Erythroblast (primary cell): ENCODE data around the gene WNT3.

Experiments
- GATA1 ChIP-seq: IDR thresholded peaks from 2 replicates; pipeline ENCODE4 v1.6.1; 2011; ENCODE audit warnings: low read depth, mild to moderate bottlenecking, control low read depth, low read length, moderate library complexity
- POLR2A ChIP-seq: IDR thresholded peaks from 2 replicates; pipeline ENCODE4 v1.6.1; 2011; ENCODE audit warnings: mild to moderate bottlenecking, low read length

DNA sequence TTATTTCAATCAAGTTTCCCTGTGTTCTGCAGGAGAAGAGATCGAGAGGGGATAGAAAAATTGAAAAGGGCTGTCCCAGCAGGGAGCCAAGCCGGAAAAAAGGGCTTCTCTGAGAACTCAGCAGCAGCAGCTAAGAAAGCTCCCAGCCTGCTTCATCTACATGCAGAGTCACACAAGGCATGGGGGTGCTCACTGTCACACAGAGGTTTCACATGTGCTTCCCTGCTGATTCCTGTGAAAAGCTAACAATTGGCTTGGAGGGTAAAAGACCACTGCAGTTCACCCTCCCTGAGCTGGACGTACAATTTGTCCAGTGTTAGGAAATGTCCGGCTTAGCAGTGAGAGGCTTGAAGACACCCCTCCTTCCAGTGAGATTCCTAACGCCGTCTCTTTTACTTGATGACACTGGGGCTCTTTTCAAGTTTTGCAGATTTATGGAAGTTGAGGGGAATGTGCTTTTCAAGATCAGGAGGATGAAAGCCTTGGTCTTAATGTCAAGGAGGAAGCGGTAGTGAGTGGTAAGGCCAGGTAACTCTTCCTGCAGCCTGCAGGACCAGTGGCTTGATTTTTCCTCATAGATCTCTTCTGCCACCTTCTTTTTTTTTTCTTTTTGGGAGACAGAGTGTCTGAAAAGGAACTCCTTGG, 85.6 kb downstream of the WNT3 start:
- TF ChIP-seq POLR2A = no peak
- TF ChIP-seq GATA1 = no peak
